A549 treated with Hydrocortisone at 1 μM for 4 hours (cell line): Measurements from ENCODE around the gene DARS2. TPM values are rescaled to one million over a fixed set of nuclear protein-coding genes. Genes with fewer than 3 reads are reported as not detected.

Source experiments
- total RNA-seq: library from RNA; stranded (reverse); fragments of 200-300 nt; extraction: Qiagen RNA extraction; gene quantifications from 5 replicates; pipeline ENCODE4 v1.2.3, GENCODE V29; 2022

DARS2 gene, protein sequence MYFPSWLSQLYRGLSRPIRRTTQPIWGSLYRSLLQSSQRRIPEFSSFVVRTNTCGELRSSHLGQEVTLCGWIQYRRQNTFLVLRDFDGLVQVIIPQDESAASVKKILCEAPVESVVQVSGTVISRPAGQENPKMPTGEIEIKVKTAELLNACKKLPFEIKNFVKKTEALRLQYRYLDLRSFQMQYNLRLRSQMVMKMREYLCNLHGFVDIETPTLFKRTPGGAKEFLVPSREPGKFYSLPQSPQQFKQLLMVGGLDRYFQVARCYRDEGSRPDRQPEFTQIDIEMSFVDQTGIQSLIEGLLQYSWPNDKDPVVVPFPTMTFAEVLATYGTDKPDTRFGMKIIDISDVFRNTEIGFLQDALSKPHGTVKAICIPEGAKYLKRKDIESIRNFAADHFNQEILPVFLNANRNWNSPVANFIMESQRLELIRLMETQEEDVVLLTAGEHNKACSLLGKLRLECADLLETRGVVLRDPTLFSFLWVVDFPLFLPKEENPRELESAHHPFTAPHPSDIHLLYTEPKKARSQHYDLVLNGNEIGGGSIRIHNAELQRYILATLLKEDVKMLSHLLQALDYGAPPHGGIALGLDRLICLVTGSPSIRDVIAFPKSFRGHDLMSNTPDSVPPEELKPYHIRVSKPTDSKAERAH
- total RNA-seq: 37.4 to 52.5 TPM (median 41.9 TPM) in 5 replicates

DNA sequence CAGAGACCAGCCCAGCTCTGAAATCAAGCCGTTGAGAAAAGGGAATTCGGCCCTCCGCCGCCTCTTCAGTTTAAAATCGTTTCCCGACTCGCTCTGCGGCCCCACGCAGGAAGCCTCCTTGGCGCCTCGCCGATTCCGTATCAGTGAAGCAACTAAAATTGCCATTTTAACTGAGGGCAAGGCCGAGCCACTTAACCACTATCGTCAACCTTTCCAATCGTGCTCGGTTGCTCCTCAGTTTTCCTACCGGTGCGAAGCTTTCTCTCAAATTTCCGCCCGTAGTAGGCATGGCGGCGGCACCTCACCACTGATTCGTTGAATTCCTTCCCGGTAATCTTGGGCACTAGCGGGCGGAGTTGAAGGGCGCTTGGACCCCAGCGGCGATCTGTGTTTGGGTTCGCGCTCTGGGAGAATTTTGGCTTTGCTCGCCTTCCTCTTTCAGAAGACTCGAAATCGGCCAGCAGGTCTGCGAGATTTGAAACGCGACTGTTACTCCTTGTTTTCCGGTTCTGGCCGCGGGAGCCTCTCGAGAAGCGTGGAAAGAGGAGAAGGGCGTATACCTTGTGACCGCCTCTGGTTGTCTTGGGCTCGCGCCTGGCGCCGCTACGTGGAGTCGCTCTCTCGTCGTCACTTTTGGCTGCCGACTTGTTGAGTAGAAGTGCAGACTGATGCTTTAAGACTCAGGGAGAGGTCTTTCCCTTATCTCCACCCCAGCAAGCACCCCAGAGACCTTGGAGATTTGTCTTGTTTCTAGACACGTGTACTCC is at the start of gene DARS2, which contains the start of gene CENPL:
DARS2 (plus strand) TSS at position 359 of the 767 bp plus-strand sequence. CDS start 557 bp downstream, outside the sequence.
CENPL (minus strand) TSS at position 569 of the 767 bp plus-strand sequence. CDS start 13,584 bp downstream, outside the sequence.

GRCh38 chr1:173867753-173868265 is 43.3 kb downstream of the DARS2 start, which contains the start of gene GAS5:
GAS5 (minus strand) TSS chr1:173867989.

GRCh38 chr1:173868266-173869020 is 44.0 kb downstream of the DARS2 start, which contains the start of gene ZBTB37:
ZBTB37 (plus strand) TSS chr1:173868380; CDS start chr1:173870226, 1,846 bp downstream.

Other genes starting within 250 kb of the DARS2 start
- not detected in 5 replicates for gene SLC9C2, start 221.6 kb upstream of the DARS2 start, total RNA-seq
- gene TEX50, start 189.3 kb upstream of the DARS2 start, total RNA-seq: not detected in 5 replicates
- gene ANKRD45, start 154.8 kb upstream of the DARS2 start, total RNA-seq: 0.13 to 0.24 TPM (median 0.14 TPM) in 5 replicates
- 11.3 to 19.9 TPM (median 12.9 TPM) in 5 replicates for gene KLHL20, start 109.7 kb upstream of the DARS2 start, total RNA-seq
- gene CENPL, start 210 bp downstream of the DARS2 start, total RNA-seq: 11.1 to 15.5 TPM (median 13.4 TPM) in 5 replicates
- 279 to 303 TPM (median 294 TPM) in 5 replicates for gene GAS5, start 43.3 kb downstream of the DARS2 start, total RNA-seq
- 0.90 to 1.6 TPM (median 1.5 TPM) in 5 replicates for gene ZBTB37, start 43.7 kb downstream of the DARS2 start, total RNA-seq
- gene SERPINC1, start 92.7 kb downstream of the DARS2 start, total RNA-seq: 0.07 to 0.13 TPM (median 0.10 TPM) in 4 of 5 replicates, not detected in the other
- 5.4 to 6.5 TPM (median 5.7 TPM) in 5 replicates for gene RC3H1, start 197.7 kb downstream of the DARS2 start, total RNA-seq